Measurements from ENCODE around the gene DOC2B. TPM values are rescaled to one million over a fixed set of nuclear protein-coding genes. Genes with fewer than 3 reads are reported as not detected.

The DOC2B gene
- total RNA-seq, 2 experiments from 2014 or later: 0.08 to 0.34 TPM

DNA sequence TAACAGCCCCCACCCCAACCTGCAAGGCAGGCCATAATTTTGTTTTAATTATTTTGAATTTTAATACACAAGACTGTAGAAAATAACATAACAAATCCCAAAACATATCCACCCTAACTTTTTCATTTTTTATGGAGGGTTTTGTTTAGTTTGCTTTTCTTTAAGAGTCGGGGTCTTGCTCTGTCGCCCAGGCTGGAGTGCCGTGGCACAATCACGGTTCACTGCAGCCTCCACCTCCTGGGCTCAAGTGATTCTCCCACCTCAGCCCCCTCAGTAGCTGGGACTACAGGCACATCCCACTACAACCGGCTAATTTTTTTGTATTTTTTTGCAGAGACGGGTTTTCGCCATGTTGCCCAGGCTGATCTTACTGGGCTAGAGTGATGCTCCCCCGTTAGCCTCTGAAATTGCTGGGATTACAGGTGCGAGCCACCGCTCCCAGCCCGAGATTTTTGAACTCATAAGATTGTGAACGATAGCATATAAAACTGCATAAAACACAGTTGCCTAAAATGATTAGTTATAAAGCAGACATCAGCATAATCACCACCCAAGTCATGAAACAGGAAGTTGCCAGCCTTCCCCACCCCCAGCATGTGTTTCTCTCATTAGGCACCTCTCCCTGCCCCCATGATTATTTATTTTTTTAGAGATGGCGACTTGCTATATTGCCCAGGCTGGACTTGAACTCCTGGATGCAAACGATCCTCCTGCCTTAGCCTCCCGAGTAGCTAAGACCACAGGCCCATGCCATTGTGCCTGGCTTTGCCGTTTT is 13.6 kb upstream of the DOC2B start:
- ATAC-seq (ENCODE audit: poor library complexity) (no peak), DNase-seq (no peak)
- no peak overlapping the region for H3K4me3 Mint-ChIP-seq
- no peak overlapping the region for H3K27ac Mint-ChIP-seq
- H3K36me3 Mint-ChIP-seq (ENCODE audit: low read depth): no peaks in the 10 kb centered on the region
- intact Hi-C loops (cut with DNase I, micrococcal nuclease): no loop called here
- H3K9me3 Mint-ChIP-seq: no peaks in the 10 kb centered on the region
- H3K4me1 Mint-ChIP-seq (ENCODE audit: low read depth): no peaks in the 10 kb centered on the region
- peaks cover 0 to 16% of the 10 kb centered on the region in 2 experiments for H3K9me3 ChIP-seq (ENCODE audit: control insufficient read depth in 1 of 2, insufficient read depth in 1 of 2, low read length in 2 of 2)
- ChIA-PET CTCF (no interaction called here), POLR2A (no interaction called here)
- H3K4me3 ChIP-seq (ENCODE audit: low read length): no peak overlapping the region
- peaks cover 5 to 8% of the 10 kb centered on the region in 2 experiments for H3K27me3 ChIP-seq (ENCODE audit: control insufficient read depth in 1 of 2, insufficient read depth in 2 of 2, low read length in 2 of 2)
- H3K4me1 ChIP-seq (ENCODE audit: insufficient read depth, low read length): no peaks in the 10 kb centered on the region
- no peak overlapping the region for H3K27ac ChIP-seq (ENCODE audit: low read depth in 1 of 2, low read length in 2 of 2)
- peaks cover 24% of the 10 kb centered on the region for H3K27me3 Mint-ChIP-seq
- TF ChIP-seq, protein P1, sequence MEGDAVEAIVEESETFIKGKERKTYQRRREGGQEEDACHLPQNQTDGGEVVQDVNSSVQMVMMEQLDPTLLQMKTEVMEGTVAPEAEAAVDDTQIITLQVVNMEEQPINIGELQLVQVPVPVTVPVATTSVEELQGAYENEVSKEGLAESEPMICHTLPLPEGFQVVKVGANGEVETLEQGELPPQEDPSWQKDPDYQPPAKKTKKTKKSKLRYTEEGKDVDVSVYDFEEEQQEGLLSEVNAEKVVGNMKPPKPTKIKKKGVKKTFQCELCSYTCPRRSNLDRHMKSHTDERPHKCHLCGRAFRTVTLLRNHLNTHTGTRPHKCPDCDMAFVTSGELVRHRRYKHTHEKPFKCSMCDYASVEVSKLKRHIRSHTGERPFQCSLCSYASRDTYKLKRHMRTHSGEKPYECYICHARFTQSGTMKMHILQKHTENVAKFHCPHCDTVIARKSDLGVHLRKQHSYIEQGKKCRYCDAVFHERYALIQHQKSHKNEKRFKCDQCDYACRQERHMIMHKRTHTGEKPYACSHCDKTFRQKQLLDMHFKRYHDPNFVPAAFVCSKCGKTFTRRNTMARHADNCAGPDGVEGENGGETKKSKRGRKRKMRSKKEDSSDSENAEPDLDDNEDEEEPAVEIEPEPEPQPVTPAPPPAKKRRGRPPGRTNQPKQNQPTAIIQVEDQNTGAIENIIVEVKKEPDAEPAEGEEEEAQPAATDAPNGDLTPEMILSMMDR (IDR thresholded peaks at IDR 0.05): no peak
- no peaks in the 10 kb centered on the region for H3K36me3 ChIP-seq (ENCODE audit: insufficient read depth, low read length)

DNA sequence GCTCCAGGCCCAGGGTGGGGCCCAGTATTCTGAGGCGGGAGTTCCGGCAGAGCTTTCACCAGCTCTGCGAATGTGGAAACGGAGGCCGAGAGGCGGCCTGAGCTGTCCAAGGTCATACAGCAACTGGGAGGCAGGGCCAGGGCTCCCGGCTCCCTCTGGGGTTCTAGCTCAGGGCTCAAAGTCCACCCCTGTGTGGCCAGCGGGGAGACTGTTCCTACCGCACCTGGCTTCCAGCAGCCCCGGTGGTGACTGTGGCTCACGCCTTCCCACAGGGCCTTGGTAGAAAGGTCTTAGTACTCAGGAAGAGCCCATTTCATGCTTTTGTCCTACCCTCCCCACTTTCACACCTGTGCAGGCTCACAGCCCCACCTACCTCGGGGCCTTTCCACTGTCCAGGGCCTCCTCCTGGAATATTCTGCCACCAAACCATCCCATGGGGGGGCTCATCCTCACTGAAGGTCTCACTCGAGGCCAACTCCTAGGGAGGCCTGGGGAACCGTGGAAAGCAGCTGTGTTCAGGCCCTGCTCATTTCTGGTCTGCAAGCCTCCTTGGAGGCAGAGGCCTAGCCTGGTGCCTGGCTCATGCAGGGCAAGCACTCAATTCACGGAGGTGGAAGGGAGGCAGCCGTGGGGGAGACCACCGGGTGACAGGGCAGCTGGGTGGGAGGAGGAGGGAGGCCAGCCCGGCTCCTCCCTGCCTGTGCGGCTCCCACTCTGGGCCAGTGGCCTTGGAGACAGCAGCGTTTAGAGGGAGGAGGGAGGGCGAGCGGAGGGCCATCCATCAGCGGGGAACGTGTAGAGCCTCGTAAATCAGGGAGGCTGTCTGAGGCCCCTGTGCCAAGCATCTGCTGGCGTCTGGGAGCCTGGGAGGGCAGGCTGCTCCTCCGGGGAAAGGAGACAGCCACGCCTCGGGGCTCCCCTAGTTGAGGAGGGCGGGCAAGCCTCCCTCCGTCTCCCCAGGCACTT is 12.7 kb upstream of the DOC2B start:
- Histone ChIP-seq H3K4me1 (ENCODE audit: insufficient read depth, low read length) (no peaks in the 10 kb centered on the region), H3K27me3 (ENCODE audit: control insufficient read depth in 1 of 2, insufficient read depth in 2 of 2, low read length in 2 of 2) (peaks cover 4 to 5% of the 10 kb centered on the region in 2 experiments), H3K4me3 (ENCODE audit: low read length) (no peak overlapping the region), H3K9me3 (ENCODE audit: control insufficient read depth in 1 of 2, insufficient read depth in 1 of 2, low read length in 2 of 2) (peaks cover 0 to 16% of the 10 kb centered on the region in 2 experiments), H3K27ac (ENCODE audit: low read depth in 1 of 2, low read length in 2 of 2) (no peak overlapping the region), H3K36me3 (ENCODE audit: insufficient read depth, low read length) (no peaks in the 10 kb centered on the region)
- intact Hi-C loops (cut with DNase I, micrococcal nuclease): no loop called here
- H3K27ac Mint-ChIP-seq: no peak overlapping the region
- ChIA-PET CTCF (no interaction called here), POLR2A (no interaction called here)
- no peaks in the 10 kb centered on the region for H3K36me3 Mint-ChIP-seq (ENCODE audit: low read depth)
- H3K4me3 Mint-ChIP-seq: no peak overlapping the region
- TF ChIP-seq, protein P1 (IDR thresholded peaks at IDR 0.05): no peak
- H3K4me1 Mint-ChIP-seq (ENCODE audit: low read depth): no peaks in the 10 kb centered on the region
- H3K27me3 Mint-ChIP-seq: peaks cover 19% of the 10 kb centered on the region
- DNase-seq (no peak), ATAC-seq (ENCODE audit: poor library complexity) (no peak)
- no peaks in the 10 kb centered on the region for H3K9me3 Mint-ChIP-seq

DNA sequence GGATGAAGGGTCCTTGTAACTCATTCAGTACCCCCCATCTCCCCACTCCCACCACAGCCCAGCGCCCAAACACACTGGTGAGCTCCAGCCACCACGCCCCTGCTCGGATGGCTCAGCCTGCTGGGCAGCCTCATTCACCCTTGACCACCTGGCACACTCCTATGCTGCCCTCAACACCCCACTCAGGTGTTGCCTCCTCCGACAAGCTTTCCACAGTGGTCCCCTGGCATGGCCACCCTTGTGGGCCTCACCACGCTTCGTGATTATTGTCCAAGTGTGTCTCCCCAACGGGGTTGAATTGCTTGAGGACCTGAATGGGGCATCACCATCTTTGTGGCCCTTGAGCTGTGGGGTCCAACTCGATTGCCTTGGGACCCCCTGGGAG is 12.0 kb upstream of the DOC2B start:
- H3K36me3 ChIP-seq (ENCODE audit: insufficient read depth, low read length): no peaks in the 10 kb centered on the region
- H3K4me1 Mint-ChIP-seq (ENCODE audit: low read depth): no peaks in the 10 kb centered on the region
- ATAC-seq (ENCODE audit: poor library complexity) (no peak), DNase-seq (no peak)
- H3K4me1 ChIP-seq (ENCODE audit: insufficient read depth, low read length): no peaks in the 10 kb centered on the region
- no peak overlapping the region for H3K27ac Mint-ChIP-seq
- H3K27me3 Mint-ChIP-seq: peaks cover 14% of the 10 kb centered on the region
- TF ChIP-seq, protein P1 (IDR thresholded peaks at IDR 0.05): no peak
- ChIA-PET POLR2A (no interaction called here), CTCF (no interaction called here)
- no peak overlapping the region for H3K27ac ChIP-seq (ENCODE audit: low read depth in 1 of 2, low read length in 2 of 2)
- peaks cover 4 to 5% of the 10 kb centered on the region in 2 experiments for H3K27me3 ChIP-seq (ENCODE audit: control insufficient read depth in 1 of 2, insufficient read depth in 2 of 2, low read length in 2 of 2)
- H3K9me3 ChIP-seq (ENCODE audit: control insufficient read depth in 1 of 2, insufficient read depth in 1 of 2, low read length in 2 of 2): peaks cover 0 to 16% of the 10 kb centered on the region in 2 experiments
- no peaks in the 10 kb centered on the region for H3K36me3 Mint-ChIP-seq (ENCODE audit: low read depth)
- H3K9me3 Mint-ChIP-seq: no peaks in the 10 kb centered on the region
- intact Hi-C loops (cut with DNase I, micrococcal nuclease): no loop called here
- H3K4me3 ChIP-seq (ENCODE audit: low read length): no peak overlapping the region
- H3K4me3 Mint-ChIP-seq: no peak overlapping the region
